ENCODE measurements around the gene RPS6KA1.
A peak's percentile ranks its signal among the peaks of the same experiment; 100 is the strongest.

Gene RPS6KA1

DNA sequence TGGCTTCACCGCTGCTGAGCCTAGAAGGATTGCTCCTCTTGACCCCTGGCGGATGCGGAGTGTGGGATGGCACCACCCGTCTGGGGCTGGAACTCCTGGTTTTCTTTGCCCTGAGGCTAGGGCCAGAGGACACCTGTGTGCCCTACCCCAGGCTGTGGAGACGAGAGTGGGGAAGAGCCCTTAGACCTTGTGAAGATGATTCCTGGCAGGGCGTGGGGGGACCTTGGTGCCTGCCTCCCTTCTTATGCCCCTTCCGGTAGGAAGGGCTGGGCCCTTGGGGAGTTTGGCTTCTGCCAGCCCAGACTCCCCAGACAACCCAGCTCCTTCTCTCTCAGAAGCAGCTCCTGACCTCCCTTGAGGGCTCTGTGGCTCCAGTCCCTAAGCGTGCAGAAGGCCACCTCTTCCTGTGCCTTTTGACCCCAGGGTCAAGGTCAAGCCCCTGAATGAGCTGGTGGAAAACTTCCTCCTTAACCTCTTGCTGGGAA lies 891 bp downstream of the RPS6KA1 start:
- no peak for DNase-seq (ENCODE audit: low read depth)
- no peak overlapping the region for H3K4me3 ChIP-seq (ENCODE audit: control insufficient read depth, low read depth, low read length)
- TF ChIP-seq, protein P1, sequence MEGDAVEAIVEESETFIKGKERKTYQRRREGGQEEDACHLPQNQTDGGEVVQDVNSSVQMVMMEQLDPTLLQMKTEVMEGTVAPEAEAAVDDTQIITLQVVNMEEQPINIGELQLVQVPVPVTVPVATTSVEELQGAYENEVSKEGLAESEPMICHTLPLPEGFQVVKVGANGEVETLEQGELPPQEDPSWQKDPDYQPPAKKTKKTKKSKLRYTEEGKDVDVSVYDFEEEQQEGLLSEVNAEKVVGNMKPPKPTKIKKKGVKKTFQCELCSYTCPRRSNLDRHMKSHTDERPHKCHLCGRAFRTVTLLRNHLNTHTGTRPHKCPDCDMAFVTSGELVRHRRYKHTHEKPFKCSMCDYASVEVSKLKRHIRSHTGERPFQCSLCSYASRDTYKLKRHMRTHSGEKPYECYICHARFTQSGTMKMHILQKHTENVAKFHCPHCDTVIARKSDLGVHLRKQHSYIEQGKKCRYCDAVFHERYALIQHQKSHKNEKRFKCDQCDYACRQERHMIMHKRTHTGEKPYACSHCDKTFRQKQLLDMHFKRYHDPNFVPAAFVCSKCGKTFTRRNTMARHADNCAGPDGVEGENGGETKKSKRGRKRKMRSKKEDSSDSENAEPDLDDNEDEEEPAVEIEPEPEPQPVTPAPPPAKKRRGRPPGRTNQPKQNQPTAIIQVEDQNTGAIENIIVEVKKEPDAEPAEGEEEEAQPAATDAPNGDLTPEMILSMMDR (IDR thresholded peaks at IDR 0.05; ENCODE audit: control insufficient read depth, insufficient read depth, low read depth, low read length, missing control alignments): no peak

DNA sequence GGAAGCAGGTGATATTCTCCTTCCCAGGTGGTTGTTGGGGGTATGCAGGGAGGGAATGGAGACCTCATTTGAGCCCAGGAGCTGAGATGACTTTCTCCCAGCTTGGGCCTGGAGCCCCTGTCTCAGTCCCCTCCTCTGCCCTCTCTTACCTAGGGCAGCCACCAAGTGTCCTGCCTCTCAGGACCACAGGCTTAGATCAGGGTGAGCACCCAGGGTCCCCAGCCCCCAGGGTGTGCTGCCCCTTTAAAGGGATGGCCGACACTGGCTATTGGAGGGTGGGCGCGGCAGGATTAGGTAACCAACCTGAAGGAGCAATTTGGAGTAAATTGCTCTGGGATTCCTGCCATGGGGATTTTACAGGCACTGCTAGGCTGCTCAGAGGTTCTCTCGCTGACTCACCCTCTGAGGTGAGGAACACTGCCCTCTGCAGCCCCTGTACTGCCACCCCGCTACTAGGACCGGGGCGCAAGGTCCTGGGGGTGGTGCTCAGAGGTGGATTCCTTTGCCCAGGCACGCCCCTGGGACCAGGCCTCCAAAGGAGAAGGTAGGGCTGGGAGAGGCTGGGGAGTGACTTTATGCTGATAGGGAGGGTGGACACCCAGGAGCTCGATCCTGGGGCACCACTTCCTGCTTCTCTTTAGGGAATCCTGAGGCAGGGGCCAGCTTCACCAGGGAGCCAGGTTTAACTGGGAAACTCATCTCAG lies 1.5 kb downstream of the RPS6KA1 start:
- TF ChIP-seq, protein P1 (IDR thresholded peaks at IDR 0.05; ENCODE audit: control insufficient read depth, insufficient read depth, low read depth, low read length, missing control alignments): peak; percentile 30
- peak; percentile 5 for DNase-seq (ENCODE audit: low read depth)
- H3K4me3 ChIP-seq (ENCODE audit: control insufficient read depth, low read depth, low read length): no peak overlapping the region

DNA sequence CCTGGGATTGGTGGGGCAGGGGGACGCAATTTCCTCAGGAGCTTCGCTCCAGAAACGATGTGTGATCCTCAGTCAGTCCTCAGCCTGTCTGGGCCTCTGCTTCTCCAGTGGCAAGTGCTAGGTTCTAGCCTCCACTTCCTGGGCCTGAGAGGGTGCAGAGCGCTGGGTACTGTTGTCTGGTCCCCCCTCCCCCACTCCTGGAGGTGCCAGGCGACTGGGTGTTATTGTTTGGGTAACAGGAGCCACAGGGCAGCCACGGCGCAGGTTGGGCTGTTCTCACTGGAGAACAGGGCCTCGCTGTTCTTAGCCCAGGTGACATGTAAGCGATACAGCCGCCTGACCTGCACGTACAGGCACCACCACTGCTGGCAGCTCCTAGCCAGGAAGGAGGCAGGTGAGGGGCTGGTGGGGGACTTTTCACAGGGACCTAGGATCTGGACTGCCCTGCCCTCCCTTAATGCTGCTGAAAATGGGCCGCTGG lies 2.1 kb downstream of the RPS6KA1 start:
- TF ChIP-seq, protein P1 (IDR thresholded peaks at IDR 0.05; ENCODE audit: control insufficient read depth, insufficient read depth, low read depth, low read length, missing control alignments): no peak
- DNase-seq (ENCODE audit: low read depth): no peak
- H3K4me3 ChIP-seq (ENCODE audit: control insufficient read depth, low read depth, low read length): no peak overlapping the region

DNA sequence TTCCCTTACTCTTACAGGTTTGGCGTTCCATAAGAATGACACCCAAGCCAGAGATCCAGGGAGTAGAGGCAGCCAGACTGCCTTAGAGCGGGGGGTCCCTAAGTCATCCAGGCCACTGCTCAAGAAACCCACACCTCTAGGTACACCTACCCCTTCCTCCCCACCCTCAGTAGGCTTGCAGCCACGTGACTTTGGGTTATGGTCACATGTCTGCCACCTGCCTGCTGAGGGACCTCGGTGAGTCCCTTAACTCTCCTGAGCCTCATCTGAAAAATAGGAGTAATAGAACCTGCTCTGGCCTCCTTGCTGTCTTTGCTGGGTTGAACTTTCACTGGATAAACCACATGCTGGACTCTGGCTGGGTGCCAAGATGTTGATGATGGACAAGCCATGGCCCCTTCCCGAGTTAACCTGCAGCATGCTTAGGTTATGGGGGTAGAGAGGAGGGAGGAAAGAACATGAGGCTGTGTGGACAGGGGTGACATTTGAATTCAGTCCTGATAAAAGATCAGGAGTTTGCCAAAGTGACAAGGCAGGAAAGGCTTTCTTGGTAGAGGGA lies 4.5 kb downstream of the RPS6KA1 start:
- TF ChIP-seq, protein P1 (IDR thresholded peaks at IDR 0.05; ENCODE audit: control insufficient read depth, insufficient read depth, low read depth, low read length, missing control alignments): no peak
- no peak for DNase-seq (ENCODE audit: low read depth)
- H3K4me3 ChIP-seq (ENCODE audit: control insufficient read depth, low read depth, low read length): no peak overlapping the region

DNA sequence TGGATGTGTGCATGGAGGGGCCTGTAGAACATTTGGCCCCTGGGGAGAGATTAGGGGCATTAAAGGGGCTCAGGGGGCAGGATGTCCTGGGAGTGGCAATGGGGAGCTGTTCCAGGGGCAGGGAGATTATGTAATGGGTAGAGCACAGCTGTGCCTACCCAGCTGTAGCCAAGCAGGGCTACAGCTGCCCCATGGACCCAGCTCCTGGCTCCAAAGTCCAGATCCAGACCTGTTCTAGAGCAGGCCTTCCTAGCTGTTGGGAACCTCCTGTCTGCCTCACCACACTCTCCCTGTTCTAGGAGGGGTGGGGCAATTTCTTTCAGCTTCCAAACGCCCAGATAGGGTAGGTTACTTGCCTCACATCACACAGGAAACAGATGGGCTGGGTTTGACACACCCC lies 5.6 kb downstream of the RPS6KA1 start:
- no peak overlapping the region for H3K4me3 ChIP-seq (ENCODE audit: control insufficient read depth, low read depth, low read length)
- TF ChIP-seq, protein P1 (IDR thresholded peaks at IDR 0.05; ENCODE audit: control insufficient read depth, insufficient read depth, low read depth, low read length, missing control alignments): no peak
- no peak for DNase-seq (ENCODE audit: low read depth)

DNA sequence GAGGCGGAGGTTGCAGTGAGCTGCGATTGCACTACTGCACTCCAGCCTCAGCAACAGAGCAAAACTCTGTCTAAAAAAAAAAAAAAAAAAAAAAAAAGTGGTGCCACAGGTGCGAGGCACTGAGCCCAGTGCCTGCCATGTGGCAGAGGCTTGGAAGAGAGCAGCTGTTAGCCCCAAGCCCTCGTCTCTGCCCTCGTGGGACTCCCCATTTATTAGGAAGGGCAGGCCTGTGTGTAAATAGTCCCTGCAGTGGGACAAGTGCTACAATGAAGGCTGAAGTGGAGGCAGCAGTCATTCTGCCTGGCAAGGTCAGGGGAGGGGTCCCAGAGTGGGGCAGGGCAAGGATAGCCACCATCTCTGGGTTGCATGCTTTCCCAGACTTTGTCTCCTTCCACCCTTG lies 6.5 kb downstream of the RPS6KA1 start:
- DNase-seq (ENCODE audit: low read depth): no peak
- no peak overlapping the region for H3K4me3 ChIP-seq (ENCODE audit: control insufficient read depth, low read depth, low read length)
- TF ChIP-seq, protein P1 (IDR thresholded peaks at IDR 0.05; ENCODE audit: control insufficient read depth, insufficient read depth, low read depth, low read length, missing control alignments): no peak

Measured in AG09309 (cell line).